ENCODE data around the gene LAMA5. TPM values are rescaled to one million over a fixed set of nuclear protein-coding genes. Genes with fewer than 3 reads are reported as not detected.

Gene LAMA5
- total RNA-seq, 1 donor from 2014 or later: 12.1 TPM

- no peak overlapping the region for H3K4me3 Mint-ChIP-seq
- no peaks in the 10 kb centered on the region for H3K9me3 Mint-ChIP-seq
- Histone ChIP-seq H3K4me2 (no peak overlapping the region), H3K79me2 (ENCODE audit: low read depth) (no peaks in the 10 kb centered on the region), H3K4me1 (peaks cover 6% of the 10 kb centered on the region), H3K9me3 (ENCODE audit: low read depth) (no peaks in the 10 kb centered on the region), H3K4me3 (no peak overlapping the region), H2AFZ (replicated peaks) (no peak overlapping the region), H3K27me3 (peaks cover 11% of the 10 kb centered on the region), H3K36me3 (no peaks in the 10 kb centered on the region), H3K9ac (no peak overlapping the region), H3K27ac (no peak overlapping the region), H4K20me1 (ENCODE audit: low read depth) (no peaks in the 10 kb centered on the region), H3F3A (ENCODE audit: low read depth) (peaks cover 4% of the 10 kb centered on the region)
- peaks cover 5% of the 10 kb centered on the region for H3K27me3 Mint-ChIP-seq (ENCODE audit: insufficient read depth, low read depth)
- H3K36me3 Mint-ChIP-seq: no peaks in the 10 kb centered on the region
- DNase-seq (ENCODE audit: low spot score): peak; percentile 63
- TF ChIP-seq CTCF (IDR thresholded peaks at IDR 0.05) (peak; percentile 56), EZH2 (IDR thresholded peaks at IDR 0.05) (no peak)
- no peaks in the 10 kb centered on the region for H3K4me1 Mint-ChIP-seq
- no peak overlapping the region for H3K27ac Mint-ChIP-seq
Observed at GRCh38 chr20:62413896-62414481, 46.9 kb upstream of the LAMA5 start.

GRCh38 chr20:62413025-62413570 is 46.0 kb upstream of the LAMA5 start:
- Histone ChIP-seq H3K4me2 (no peak overlapping the region), H2AFZ (replicated peaks) (no peak overlapping the region), H3K27ac (no peak overlapping the region), H3K4me3 (no peak overlapping the region), H3K4me1 (peaks cover 6% of the 10 kb centered on the region), H3K36me3 (no peaks in the 10 kb centered on the region), H4K20me1 (ENCODE audit: low read depth) (no peaks in the 10 kb centered on the region), H3K9ac (no peak overlapping the region), H3K9me3 (ENCODE audit: low read depth) (no peaks in the 10 kb centered on the region), H3K27me3 (peaks cover 20% of the 10 kb centered on the region), H3K79me2 (ENCODE audit: low read depth) (no peaks in the 10 kb centered on the region), H3F3A (ENCODE audit: low read depth) (peaks cover 4% of the 10 kb centered on the region)
- Mint-ChIP-seq H3K4me1 (no peaks in the 10 kb centered on the region), H3K36me3 (no peaks in the 10 kb centered on the region), H3K27ac (no peak overlapping the region), H3K4me3 (no peak overlapping the region), H3K9me3 (no peaks in the 10 kb centered on the region), H3K27me3 (ENCODE audit: insufficient read depth, low read depth) (peaks cover 5% of the 10 kb centered on the region)
- TF ChIP-seq EZH2phosphoT487 (IDR thresholded peaks at IDR 0.05) (no peak), CTCF (IDR thresholded peaks at IDR 0.05) (no peak), EZH2 (IDR thresholded peaks at IDR 0.05) (no peak)
- no peak for DNase-seq (ENCODE audit: low spot score)

- Mint-ChIP-seq H3K36me3 (no peaks in the 10 kb centered on the region), H3K9me3 (no peaks in the 10 kb centered on the region), H3K27me3 (ENCODE audit: insufficient read depth, low read depth) (peaks cover 8% of the 10 kb centered on the region), H3K4me3 (no peak overlapping the region), H3K27ac (peak overlapping the region; percentile 90), H3K4me1 (peaks cover 3% of the 10 kb centered on the region)
- H3K36me3 ChIP-seq: no peaks in the 10 kb centered on the region
- no peaks in the 10 kb centered on the region for H4K20me1 ChIP-seq (ENCODE audit: low read depth)
- no peak overlapping the region for H2AFZ ChIP-seq (replicated peaks)
- no peak overlapping the region for H3K4me3 ChIP-seq
- H3K4me2 ChIP-seq: no peak overlapping the region
- no peaks in the 10 kb centered on the region for H3K79me2 ChIP-seq (ENCODE audit: low read depth)
- peaks cover 27% of the 10 kb centered on the region for H3K27me3 ChIP-seq
- peaks cover 4% of the 10 kb centered on the region for H3F3A ChIP-seq (ENCODE audit: low read depth)
- TF ChIP-seq EZH2 (IDR thresholded peaks at IDR 0.05): no peak
- no peak for TF ChIP-seq CTCF (IDR thresholded peaks at IDR 0.05)
- no peak for TF ChIP-seq EZH2phosphoT487 (IDR thresholded peaks at IDR 0.05)
- no peaks in the 10 kb centered on the region for H3K9me3 ChIP-seq (ENCODE audit: low read depth)
- no peak overlapping the region for H3K9ac ChIP-seq
- H3K27ac ChIP-seq: no peak overlapping the region
- peaks cover 9% of the 10 kb centered on the region for H3K4me1 ChIP-seq
- no peak for DNase-seq (ENCODE audit: low spot score)
Observed at GRCh38 chr20:62412194-62413024, 45.3 kb upstream of the LAMA5 start.

All from neural progenitor cell (in vitro differentiated cells).